H9 (cell line): ENCODE data around the gene TNFAIP8L3. TPM values are rescaled to one million over a fixed set of nuclear protein-coding genes. Genes with fewer than 3 reads are reported as not detected.

ENCODE experiments used
- DNase-seq: peaks from one replicate; pipeline ENCODE4 v3.0.0-alpha.2; 2017
- H2AFZ ChIP-seq: one replicate; pipeline ENCODE4 v1.6.1; 2013; ENCODE audit warnings: mild to moderate bottlenecking, low read length, control low read depth, moderate library complexity
- H2AK5ac ChIP-seq: 2 replicates; pipeline ENCODE4 v1.6.1; 2013; ENCODE audit warnings: low read length, control low read depth, mixed read lengths; ENCODE audit not compliant: insufficient read length
- H2BK120ac ChIP-seq: one replicate; pipeline ENCODE4 v1.6.1; 2013; ENCODE audit warnings: low read depth, mild to moderate bottlenecking, low read length, control low read depth, inconsistent platforms; ENCODE audit not compliant: poor library complexity, severe bottlenecking
- H2BK12ac ChIP-seq: 2 replicates; pipeline ENCODE4 v1.6.1; 2013; ENCODE audit warnings: low read length, control low read depth, mixed read lengths, low read depth; ENCODE audit not compliant: insufficient read length
- H2BK15ac ChIP-seq: 2 replicates; pipeline ENCODE4 v1.6.1; 2013; ENCODE audit warnings: low read depth, low read length, control low read depth
- H2BK20ac ChIP-seq: one replicate; pipeline ENCODE4 v1.6.1; 2013; ENCODE audit warnings: low read depth, mild to moderate bottlenecking, low read length, control low read depth, inconsistent platforms; ENCODE audit not compliant: poor library complexity, severe bottlenecking
- H2BK5ac ChIP-seq: 2 replicates; pipeline ENCODE4 v1.6.1; 2013; ENCODE audit warnings: low read length, control low read depth, mixed read lengths; ENCODE audit not compliant: insufficient read length
- H3K14ac ChIP-seq: 2 replicates; pipeline ENCODE4 v1.6.1; 2013; ENCODE audit warnings: low read length, control low read depth; ENCODE audit not compliant: insufficient read depth
- H3K18ac ChIP-seq: 2 replicates; pipeline ENCODE4 v1.6.1; 2013; ENCODE audit warnings: low read depth, mild to moderate bottlenecking, mixed read lengths, low read length, control low read depth; ENCODE audit not compliant: insufficient read length
- H3K23ac ChIP-seq: 2 replicates; pipeline ENCODE4 v1.6.1; 2013; ENCODE audit warnings: low read length, control low read depth, mixed read lengths, low read depth; ENCODE audit not compliant: insufficient read length
- H3K23me2 ChIP-seq: 2 replicates; pipeline ENCODE4 v1.6.1; 2013; ENCODE audit warnings: low read depth, mild to moderate bottlenecking, mixed read lengths, low read length, control low read depth; ENCODE audit not compliant: insufficient read length, poor library complexity, severe bottlenecking
- H3K27ac ChIP-seq: 2 replicates; pipeline ENCODE4 v1.5.1; 2013; ENCODE audit warnings: low read length, control low read depth, mixed read lengths, low read depth; ENCODE audit not compliant: insufficient read length
- H3K27me3 ChIP-seq: 2 replicates; pipeline ENCODE4 v1.6.1; 2013; ENCODE audit warnings: low read length, control low read depth, inconsistent platforms; ENCODE audit not compliant: insufficient read depth
- H3K4ac ChIP-seq: 2 replicates; pipeline ENCODE4 v1.6.1; 2013; ENCODE audit warnings: low read depth, mild to moderate bottlenecking, control low read depth, inconsistent platforms, low read length, moderate library complexity
- H3K4me1 ChIP-seq: 2 replicates; pipeline ENCODE4 v1.6.1; 2013; ENCODE audit warnings: low read length, control low read depth, inconsistent platforms; ENCODE audit not compliant: insufficient read depth
- H3K4me2 ChIP-seq: 2 replicates; pipeline ENCODE4 v1.6.1; 2013; ENCODE audit warnings: low read length, control low read depth, mixed read lengths; ENCODE audit not compliant: insufficient read length, insufficient read depth
- H3K56ac ChIP-seq: 2 replicates; pipeline ENCODE4 v1.6.1; 2013; ENCODE audit warnings: low read depth, mild to moderate bottlenecking, mixed read lengths, low read length, control low read depth; ENCODE audit not compliant: insufficient read length
- H3K79me1 ChIP-seq: 2 replicates; pipeline ENCODE4 v1.6.1; 2013; ENCODE audit warnings: low read depth, mild to moderate bottlenecking, moderate library complexity, low read length, control low read depth, inconsistent platforms; ENCODE audit not compliant: insufficient read depth, poor library complexity, severe bottlenecking
- H3K79me2 ChIP-seq: 2 replicates; pipeline ENCODE4 v1.6.1; 2013; ENCODE audit warnings: low read length, control low read depth, inconsistent platforms; ENCODE audit not compliant: insufficient read depth
- H3K9ac ChIP-seq: 2 replicates; pipeline ENCODE4 v1.6.1; 2013; ENCODE audit warnings: low read length, control low read depth, mixed read lengths; ENCODE audit not compliant: insufficient read length; ENCODE audit errors: extremely low read depth
- H3K9me3 ChIP-seq: one replicate; pipeline ENCODE4 v1.6.1; 2013; ENCODE audit warnings: low read depth, low read length, inconsistent platforms; ENCODE audit not compliant: control insufficient read depth
- H3T11ph ChIP-seq: one replicate; pipeline ENCODE4 v1.6.1; 2013; ENCODE audit warnings: mild to moderate bottlenecking, low read length, control low read depth, inconsistent platforms
- H4K20me1 ChIP-seq: one replicate; pipeline ENCODE4 v1.6.1; 2013; ENCODE audit not compliant: control insufficient read depth, insufficient read length, insufficient read depth
- H4K5ac ChIP-seq: 2 replicates; pipeline ENCODE4 v1.6.1; 2013; ENCODE audit warnings: low read depth, mild to moderate bottlenecking, mixed read lengths, low read length, control low read depth; ENCODE audit not compliant: insufficient read length
- H4K8ac ChIP-seq: replicated peaks from 2 replicates; pipeline ENCODE4 v1.6.1; 2013; ENCODE audit warnings: low read length, control low read depth, mixed read lengths, low read depth; ENCODE audit not compliant: insufficient read length
- H4K91ac ChIP-seq: 2 replicates; pipeline ENCODE4 v1.6.1; 2013; ENCODE audit warnings: low read depth, mild to moderate bottlenecking, moderate library complexity, mixed read lengths, low read length, control low read depth; ENCODE audit not compliant: insufficient read length
- H3K27ac Mint-ChIP-seq, 3 experiments: 2 replicates in 2 of 3; 3 replicates in 1 of 3; pipeline ENCODE4 v1.8.0; 2020 to 2021; ENCODE audit warnings: mixed read lengths in 3 of 3, mild to moderate bottlenecking in 1 of 3, moderate library complexity in 1 of 3
- H3K27me3 Mint-ChIP-seq: 2 replicates; pipeline ENCODE4 v1.8.0; 2021; ENCODE audit warnings: low read depth, mild to moderate bottlenecking, moderate library complexity, mixed read lengths
- H3K36me3 Mint-ChIP-seq, 3 experiments: 2 replicates in 2 of 3; 3 replicates in 1 of 3; pipeline ENCODE4 v1.8.0; 2020 to 2021; ENCODE audit warnings: low read depth in 3 of 3, mixed read lengths in 3 of 3; ENCODE audit not compliant: insufficient read depth in 1 of 3
- H3K4me1 Mint-ChIP-seq, 2 experiments: 2 replicates each; pipeline ENCODE4 v1.8.0; 2020; ENCODE audit warnings: mixed read lengths in 2 of 2
- H3K4me3 Mint-ChIP-seq, 2 experiments: 2 replicates in 1 of 2; 3 replicates in 1 of 2; pipeline ENCODE4 v1.8.0; 2020 to 2021; ENCODE audit warnings: mild to moderate bottlenecking in 2 of 2, mixed read lengths in 2 of 2, moderate library complexity in 1 of 2
- H3K9me3 Mint-ChIP-seq, 2 experiments: 2 replicates in 1 of 2; 3 replicates in 1 of 2; pipeline ENCODE4 v1.8.0; 2020; ENCODE audit warnings: mild to moderate bottlenecking in 2 of 2, mixed read lengths in 2 of 2, moderate library complexity in 1 of 2
- CTCF ChIP-seq: fragments of 200-600 bp; sonication (generic); conservative IDR thresholded peaks from 3 replicates; pipeline ENCODE4 v1.8.0; 2021; ENCODE audit warnings: antibody characterized with exemption, mild to moderate bottlenecking
- WGBS: extraction: QIAGEN DNeasy Blood & Tissue Kit; methylation state at CpG from one replicate; pipeline ENCODE4 v1.1.7; 2013; ENCODE audit warnings: missing lambda C conversion rate, low lambda C conversion rate, mixed read lengths; ENCODE audit not compliant: insufficient read length; ENCODE audit errors: extremely low coverage; 5-methylcytosine and 5-hydroxymethylcytosine counted together
- total RNA-seq: library from RNA; stranded (reverse); gene quantifications from 2 replicates; pipeline ENCODE4 v1.2.1, GENCODE V29; 2021

Gene TNFAIP8L3
- total RNA-seq, 1 experiment from 2014 or later: 0.22 TPM

- no peaks in the 10 kb centered on the region for H3K79me2 ChIP-seq
- H2BK20ac ChIP-seq: no peak overlapping the region
- no peaks in the 10 kb centered on the region for H3K9me3 ChIP-seq
- peaks cover 16% of the 10 kb centered on the region; the same call in 1 of the 2 replicates for H3K27me3 ChIP-seq
- no peak overlapping the region for H2BK12ac ChIP-seq
- H2BK120ac ChIP-seq: no peak overlapping the region
- H4K20me1 ChIP-seq: no peaks in the 10 kb centered on the region
- no peak for TF ChIP-seq CTCF
- no peak overlapping the region for H4K91ac ChIP-seq
- DNase-seq: no peak
- no peak overlapping the region for H2AK5ac ChIP-seq
- no peak overlapping the region for H2BK15ac ChIP-seq
- H3K56ac ChIP-seq: no peak overlapping the region
- H3K23me2 ChIP-seq: peaks cover 2% of the 10 kb centered on the region
- H3K23ac ChIP-seq: no peak overlapping the region
- H4K5ac ChIP-seq: no peak overlapping the region
- H4K8ac ChIP-seq: no peak overlapping the region
- H3K4ac ChIP-seq: no peak overlapping the region
- H2BK5ac ChIP-seq: no peak overlapping the region
- Mint-ChIP-seq H3K27me3 (peaks cover 49% of the 10 kb centered on the region), H3K4me3 (no peak overlapping the region), H3K9me3 (no peaks in the 10 kb centered on the region), H3K27ac (no peak overlapping the region), H3K36me3 (no peaks in the 10 kb centered on the region), H3K4me1 (peaks cover 21 to 31% of the 10 kb centered on the region in 2 experiments)
- H3K4me2 ChIP-seq: no peak overlapping the region
- H3K4me1 ChIP-seq: peaks cover 5% of the 10 kb centered on the region
- H3K14ac ChIP-seq: no peak overlapping the region
- no peak overlapping the region for H3K27ac ChIP-seq
- no peaks in the 10 kb centered on the region for H3K79me1 ChIP-seq
- WGBS: no CpG with 5 or more reads among the region's 2 CpGs
- H3K18ac ChIP-seq: no peak overlapping the region
- no peak overlapping the region for H3K9ac ChIP-seq
- no peak overlapping the region for H2AFZ ChIP-seq
- H3T11ph ChIP-seq: no peak overlapping the region
These were observed 6.1 kb downstream of the TNFAIP8L3 start for GRCh38 chr15:51088585-51088984.
